GM19467 (cell line): Measurements from ENCODE around the gene SCART1.
"Not testable (repeated sequence)": the region's sequence is repeated elsewhere in the genome, so short reads cannot be mapped to it uniquely, and the experiment has no call there.

Experiments
- ATAC-seq: cut with Tn5 transposase; IDR thresholded peaks from one replicate; pipeline ENCODE4 v1.9.1; 2021; ENCODE audit warnings: mild to moderate bottlenecking, moderate library complexity; ENCODE audit not compliant: unreplicated experiment

Gene SCART1

DNA sequence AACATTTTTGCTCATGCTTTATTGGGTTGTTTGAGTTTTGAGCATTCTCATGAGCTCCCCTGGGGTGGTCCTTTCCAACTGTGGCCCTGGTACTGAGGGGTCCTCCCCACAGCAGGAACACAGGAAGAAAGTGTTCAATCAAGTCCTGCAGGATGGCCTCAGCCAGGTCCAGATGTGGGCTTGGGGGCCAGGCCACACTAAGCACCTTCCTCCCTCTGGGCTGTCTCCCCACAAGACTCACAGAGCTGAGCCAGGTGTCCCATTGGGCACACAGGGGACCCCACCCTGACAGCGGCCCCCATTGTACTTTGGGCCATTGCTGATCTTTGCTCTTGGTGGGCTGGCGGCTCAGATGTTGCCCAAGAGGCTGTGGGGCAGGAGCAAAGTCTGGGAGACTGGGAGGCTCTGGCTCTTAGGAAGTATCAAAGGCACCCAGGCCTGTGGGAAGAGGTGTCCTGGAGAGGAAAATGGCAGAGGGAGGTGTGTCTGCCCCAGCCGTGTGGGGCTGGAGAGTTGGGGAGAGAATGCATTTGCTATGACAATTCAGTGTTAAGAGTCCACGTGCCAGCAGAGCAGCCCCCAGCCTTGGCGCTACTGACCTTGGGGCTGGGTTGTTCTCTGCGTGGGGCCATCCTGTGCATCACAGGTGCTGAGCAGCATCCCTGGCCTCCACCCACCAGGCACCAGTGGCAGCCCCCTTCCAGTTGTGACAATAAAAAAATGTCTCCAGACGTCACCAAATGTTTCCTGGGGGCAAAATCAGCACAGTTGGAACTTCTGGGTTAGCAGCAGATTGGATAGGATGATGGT is 17.8 kb downstream of the SCART1 start:
- no peak for ATAC-seq

DNA sequence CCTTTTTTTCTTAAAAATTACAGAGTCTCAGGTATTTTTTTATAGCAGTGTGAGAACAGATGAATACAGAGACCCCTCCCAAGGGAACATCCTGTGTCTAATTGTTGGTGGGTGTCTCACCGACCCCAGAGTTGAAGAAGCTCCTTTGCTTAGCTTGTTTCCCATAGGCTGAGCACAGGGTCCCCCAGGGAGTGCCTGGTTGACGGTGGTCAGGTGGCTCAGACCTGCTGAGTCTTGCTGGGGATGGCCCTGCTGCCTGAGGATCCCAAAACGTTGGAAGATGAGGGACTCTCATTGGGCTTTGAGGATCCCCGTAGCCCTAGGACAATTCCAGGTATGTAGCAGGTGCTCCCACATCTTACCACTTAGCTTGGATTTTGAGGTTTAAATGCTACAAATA is 19.5 kb downstream of the SCART1 start:
- ATAC-seq, result no peak

- ATAC-seq, result no peak
These were observed 20.3 kb downstream of the SCART1 start for GRCh38 chr10:133474027-133474426.

GRCh38 chr10:133474665-133475424 is 21.1 kb downstream of the SCART1 start:
- no peak for ATAC-seq

DNA sequence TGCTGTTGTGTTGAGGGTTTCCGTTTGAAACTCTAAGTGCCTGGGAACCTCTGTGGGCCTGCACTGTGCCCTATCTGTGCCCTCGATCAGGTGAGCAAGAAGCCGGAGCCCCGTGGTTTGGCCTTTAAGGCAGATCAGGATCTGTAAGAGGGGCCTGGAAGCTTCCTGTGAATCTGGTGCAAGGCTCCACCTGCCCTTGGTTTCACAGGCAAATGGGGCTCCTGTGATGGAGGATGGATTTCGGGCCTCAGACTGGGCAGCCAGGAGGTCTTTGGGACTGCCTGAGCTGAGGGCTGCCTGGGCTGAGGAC is 21.6 kb downstream of the SCART1 start:
- no peak for ATAC-seq

DNA sequence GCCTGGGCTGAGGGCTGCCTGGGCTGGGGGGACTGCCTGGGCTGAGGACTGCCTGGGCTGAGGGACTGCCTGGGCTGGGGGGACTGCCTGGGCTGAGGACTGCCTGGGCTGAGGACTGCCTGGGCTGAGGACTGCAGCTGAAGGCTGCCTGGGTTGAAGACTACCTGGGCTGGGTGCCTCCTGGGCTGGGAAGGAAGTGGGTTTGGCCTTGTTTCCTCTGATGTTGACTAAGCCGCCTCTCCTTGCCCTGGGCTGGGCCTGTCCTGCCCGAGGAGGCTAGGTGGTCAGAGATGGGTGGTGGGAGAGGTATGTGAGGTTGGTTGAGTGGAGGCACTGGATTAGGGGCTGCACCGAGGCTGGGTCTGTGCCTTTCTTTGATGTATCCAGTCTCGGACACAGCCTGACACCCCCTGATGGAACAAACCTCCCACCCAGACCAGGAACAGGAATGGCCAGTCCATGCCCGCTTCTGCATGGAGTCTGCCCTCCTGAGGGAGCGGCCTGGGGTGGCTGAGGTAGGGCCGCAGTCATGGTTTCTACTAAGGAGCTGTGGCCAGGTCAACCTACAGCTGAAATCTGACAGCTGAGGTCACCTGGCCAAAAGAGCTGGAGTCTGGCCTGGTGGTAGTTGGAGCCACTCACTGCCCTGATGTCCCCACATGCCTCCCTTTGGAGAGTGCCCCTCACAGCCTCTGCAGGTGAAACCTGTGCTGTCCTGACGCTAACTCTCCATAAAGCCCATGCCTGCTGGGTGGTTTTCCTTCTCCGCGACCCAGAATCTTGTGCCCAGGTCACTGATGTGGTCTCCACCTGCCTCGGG is 22.3 kb downstream of the SCART1 start:
- ATAC-seq, result no peak

DNA sequence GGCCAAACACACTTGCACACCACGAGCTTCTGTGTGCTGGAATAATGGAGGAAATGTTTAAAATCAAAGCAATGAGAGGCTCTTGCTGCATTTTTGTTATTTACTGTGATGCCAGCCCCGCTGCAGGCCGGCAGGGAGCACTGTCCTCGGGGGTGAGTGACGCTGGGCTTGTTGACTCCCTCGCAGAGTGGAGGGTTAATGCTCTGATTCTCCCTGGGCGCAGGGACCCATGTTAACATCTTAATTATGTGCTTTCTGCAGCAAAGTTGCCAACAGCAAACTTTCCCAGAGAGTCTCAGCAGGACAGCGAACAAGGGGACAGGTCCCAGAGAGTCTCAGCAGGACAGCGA is 22.9 kb downstream of the SCART1 start:
- no peak for ATAC-seq

DNA sequence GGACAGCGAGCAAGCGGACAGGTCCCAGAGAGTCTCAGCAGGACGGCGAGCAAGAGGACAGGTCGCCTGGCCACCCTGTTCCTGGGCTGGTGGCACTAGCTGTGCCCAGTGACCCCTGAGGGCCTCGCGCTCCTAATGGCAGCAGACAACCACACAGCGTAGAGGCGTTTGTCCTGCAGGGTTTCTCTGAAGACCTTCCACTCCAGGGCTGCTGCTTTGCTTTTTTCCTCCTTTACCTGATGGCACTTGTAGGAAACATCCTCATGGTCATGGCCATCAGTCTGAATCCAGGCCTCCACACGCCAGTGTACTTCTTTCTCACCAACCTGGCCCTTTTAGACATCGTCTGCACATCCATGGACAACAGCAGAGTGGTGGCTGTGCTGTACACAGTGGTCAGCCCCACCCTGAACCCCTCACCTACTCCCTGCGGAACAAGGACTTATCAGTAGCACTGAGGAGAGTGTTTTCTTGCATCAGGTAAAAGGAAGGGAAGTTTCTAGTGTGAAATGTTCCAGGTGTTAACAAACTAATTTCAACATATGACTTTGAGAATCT is 27.4 kb downstream of the SCART1 start:
- no peak for ATAC-seq

- ATAC-seq, result no peak
These were observed 27.9 kb downstream of the SCART1 start for GRCh38 chr10:133481657-133482056.

- no peak for ATAC-seq
These were observed 31.1 kb downstream of the SCART1 start for GRCh38 chr10:133484818-133485217.

GRCh38 chr10:133487085-133487484 is 33.3 kb downstream of the SCART1 start:
- ATAC-seq, result no peak

DNA sequence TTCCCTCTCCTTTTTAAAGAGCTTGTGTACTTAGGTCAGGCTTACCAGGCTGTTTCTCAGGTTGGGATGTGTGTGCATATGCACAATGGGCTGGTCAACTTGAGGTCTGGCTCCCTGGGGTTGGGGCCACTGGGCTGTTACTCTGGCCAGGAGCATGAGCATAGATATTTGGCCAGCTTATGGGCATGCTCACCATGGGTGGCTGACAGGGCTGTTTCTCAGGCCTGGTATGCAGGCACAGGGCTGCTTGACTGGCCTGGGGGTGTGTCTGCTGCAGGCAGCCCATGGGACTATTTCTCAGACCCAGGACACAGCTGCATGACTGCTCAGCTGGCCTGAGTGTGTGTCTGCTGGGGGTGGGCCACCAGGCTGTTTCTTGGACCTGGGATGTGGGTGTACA is 34.6 kb downstream of the SCART1 start:
- no peak for ATAC-seq

- ATAC-seq, result no peak
These were observed 36.3 kb downstream of the SCART1 start for GRCh38 chr10:133489816-133490588.

- ATAC-seq, result not testable (repeated sequence)
These were observed 39.8 kb downstream of the SCART1 start for GRCh38 chr10:133493562-133493961.

GRCh38 chr10:133497363-133497762 is 43.6 kb downstream of the SCART1 start:
- ATAC-seq, result not testable (repeated sequence)

DNA sequence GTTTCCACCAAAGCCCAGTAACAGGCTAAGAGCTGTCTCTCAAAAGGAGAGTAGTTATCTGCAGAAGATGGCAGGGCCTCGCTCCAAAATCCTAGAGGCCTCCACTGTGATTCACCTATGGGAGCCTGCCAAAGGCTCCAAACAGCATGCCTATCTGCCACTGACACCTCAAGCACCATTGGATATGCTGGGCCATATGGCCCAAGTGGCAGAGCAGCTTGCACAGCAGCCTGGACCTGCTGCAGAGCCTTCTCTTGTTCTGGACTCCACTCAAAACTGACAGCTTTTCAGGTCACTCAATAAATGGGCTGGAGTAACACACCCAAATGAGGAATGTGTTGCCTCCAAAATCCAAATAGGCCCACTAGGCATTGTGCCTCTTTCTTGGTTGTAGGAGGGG is 45.4 kb downstream of the SCART1 start:
- not testable (repeated sequence) for ATAC-seq

DNA sequence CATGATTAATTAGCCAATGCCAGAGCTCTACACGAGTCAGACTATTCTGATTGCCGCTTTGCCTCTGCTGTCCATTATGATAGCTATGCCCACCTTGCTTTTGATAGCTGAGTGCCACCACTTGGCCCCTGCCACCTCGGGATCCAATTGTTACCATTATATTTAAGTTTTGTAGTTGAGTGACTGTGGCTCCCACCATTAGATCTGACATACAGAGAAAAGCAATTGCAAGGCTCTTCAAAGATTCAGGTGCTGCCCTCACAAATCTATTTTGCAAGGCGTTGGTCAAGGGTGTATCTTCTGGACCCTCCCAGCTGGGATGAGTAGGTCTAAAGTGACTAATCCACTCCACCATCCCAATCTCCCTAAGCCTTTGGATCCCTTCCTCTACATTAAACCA is 47.2 kb downstream of the SCART1 start:
- not testable (repeated sequence) for ATAC-seq

GRCh38 chr10:133509700-133510099 is 56.0 kb downstream of the SCART1 start:
- no peak for ATAC-seq

DNA sequence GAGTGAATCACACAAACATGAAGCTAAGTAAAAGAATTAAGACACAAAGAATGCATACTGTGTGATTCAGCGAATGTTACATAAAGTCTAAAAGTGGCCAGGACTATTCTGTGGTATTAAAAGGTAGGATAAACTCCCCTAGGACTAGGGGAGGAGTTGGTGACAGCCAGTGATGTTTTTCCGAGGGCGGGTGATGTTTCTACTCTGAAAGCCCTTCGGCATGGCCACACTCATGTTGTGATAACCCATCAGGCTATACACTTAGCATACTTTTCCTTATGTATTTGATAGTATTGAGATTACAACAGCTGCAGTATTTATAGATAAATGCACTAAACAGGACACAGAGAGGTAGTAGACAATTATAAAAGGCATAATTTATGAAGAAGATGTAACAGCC is 57.7 kb downstream of the SCART1 start:
- no peak for ATAC-seq

DNA sequence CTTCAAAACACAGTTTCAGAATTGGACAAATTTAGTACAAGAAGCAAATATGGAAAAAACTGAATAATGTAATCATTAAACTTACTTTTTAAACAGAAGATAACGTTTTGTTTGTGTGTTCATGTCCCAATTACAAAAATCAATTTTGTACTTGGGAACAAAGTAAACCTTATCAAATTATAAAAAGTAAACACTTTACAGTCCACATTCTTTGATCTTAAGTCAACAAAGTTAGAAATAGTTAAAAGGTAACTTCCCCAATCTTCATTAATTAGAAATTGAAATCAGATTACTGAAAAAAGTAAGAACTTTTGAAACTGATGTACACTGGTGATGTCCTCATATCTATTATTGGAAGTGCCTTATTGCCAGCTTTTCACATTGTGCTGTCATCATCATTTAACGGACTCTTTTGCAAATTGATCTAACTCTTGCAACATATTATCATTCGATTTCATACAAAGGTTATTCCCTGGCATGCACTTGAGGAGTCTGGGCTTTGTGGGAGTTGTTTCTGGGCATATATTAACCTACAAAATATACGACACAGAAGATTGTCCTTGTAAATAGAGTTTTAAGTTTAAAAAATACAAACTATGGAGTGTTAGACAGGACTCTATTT is 58.3 kb downstream of the SCART1 start:
- no peak for ATAC-seq
